GM21447 (cell line): ENCODE results near the gene BPIFB2.

ENCODE experiments used
- ATAC-seq: cut with Tn5 transposase; IDR thresholded peaks from one replicate; pipeline ENCODE4 v1.9.1; 2021; ENCODE audit not compliant: unreplicated experiment

The BPIFB2 gene

GRCh38 chr20:33065785-33066184 lies 58.3 kb downstream of the BPIFB2 start:
- no peak for ATAC-seq

DNA sequence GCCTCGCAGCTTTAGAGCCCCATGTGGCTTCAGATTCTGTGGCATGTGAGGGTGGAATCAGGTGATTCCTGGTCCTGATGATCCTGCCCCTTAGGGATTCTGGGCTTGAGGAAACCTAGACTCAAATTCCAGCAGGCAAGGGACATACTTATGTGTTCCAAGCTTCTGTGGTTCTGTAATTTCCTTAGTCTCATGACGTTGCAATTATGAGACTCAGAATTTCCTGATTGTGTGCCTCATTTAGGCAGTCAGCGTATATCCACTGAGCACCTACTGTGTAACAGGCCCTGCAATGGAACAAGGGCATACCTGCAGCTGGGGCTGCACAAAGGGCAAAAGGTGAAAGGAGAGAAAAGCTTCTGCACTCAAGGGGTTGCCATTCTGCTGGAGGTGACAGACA lies 60.3 kb downstream of the BPIFB2 start:
- no peak for ATAC-seq

DNA sequence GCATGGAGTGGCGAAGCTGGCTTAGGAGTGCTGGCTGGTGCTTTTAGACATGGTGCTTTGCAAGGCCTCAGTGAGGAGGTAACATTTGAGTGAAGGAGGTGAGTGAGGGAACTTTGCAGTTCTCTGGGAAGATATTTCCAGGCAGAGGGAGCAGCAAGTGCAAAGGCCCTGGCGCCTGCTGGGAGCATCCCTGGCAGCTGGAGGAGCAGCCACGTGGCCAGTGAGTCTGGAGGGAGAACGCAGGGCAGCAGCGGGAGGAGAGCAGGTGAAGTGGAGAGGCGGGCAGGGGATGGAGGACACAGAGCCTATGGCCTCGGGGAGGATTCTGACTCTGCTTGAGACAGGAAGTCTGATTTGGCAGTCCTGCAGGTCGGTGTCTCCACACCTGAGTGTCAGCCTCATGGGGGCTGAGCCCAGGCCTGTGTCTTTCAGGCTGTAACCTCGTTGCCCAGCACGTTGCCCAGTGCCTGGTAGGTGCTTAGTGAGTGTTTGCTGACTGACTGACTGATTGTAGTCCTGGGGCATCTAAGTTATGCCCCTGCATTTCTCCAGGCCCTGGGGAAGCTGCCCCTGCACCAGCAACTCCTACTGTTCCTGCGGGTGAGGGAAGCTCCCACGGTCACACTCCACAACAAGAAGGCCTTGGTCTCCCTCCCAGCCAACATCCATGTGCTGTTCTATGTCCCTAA lies 60.9 kb downstream of the BPIFB2 start:
- ATAC-seq = no peak

DNA sequence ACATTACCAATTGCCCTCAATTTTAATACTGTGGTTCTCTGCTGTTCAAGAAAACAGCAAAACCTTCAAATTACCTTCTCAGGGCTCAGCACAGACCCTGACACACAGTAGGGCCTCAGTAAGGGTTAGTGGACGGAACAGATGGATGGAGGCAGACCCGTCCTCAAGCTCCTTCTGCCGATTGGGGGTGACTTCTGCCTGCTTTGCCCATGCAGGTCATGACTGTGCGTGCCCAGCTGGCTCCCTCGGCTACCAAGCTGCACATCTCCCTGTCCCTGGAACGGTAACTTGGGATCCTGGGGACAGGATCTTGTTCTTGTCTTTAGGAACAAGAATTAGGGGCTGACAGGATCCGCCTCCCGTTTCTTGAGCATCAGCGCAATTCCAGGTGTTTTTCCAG lies 62.2 kb downstream of the BPIFB2 start:
- no peak for ATAC-seq

- ATAC-seq = no peak
Measured at GRCh38 chr20:33070111-33071053, 62.9 kb downstream of the BPIFB2 start.

- no peak for ATAC-seq
Measured at GRCh38 chr20:33071198-33071597, 63.7 kb downstream of the BPIFB2 start.

- no peak for ATAC-seq
Measured at GRCh38 chr20:33072362-33072761, 64.9 kb downstream of the BPIFB2 start.

DNA sequence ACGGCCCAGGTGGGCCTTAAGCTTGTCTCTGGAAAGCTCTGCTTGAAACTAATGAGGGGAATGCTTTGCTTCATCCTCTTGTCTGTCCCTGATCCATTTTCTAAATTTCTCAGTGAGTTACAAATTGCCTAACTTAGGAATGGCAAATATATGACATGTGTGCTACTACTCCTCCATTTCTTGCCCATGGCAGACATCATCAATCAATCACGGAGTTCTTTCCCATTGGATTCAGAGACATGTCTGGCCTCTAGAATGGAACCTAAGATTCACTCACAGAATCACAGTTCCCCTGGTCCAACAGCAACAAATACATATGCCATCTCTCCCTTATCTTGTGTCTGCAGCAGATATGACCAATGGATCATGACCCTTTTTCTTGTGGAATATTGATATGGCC lies 65.3 kb downstream of the BPIFB2 start:
- ATAC-seq = no peak
